DMS53 treated with DMSO at 0.1 percent for 48 hours (cell line): ENCODE measurements around the gene ZFP82.

Experiments used
- DNase-seq: peaks from one replicate; lab custom pipeline; 2025; ENCODE audit not compliant: unreplicated experiment; lab: John Stamatoyannopoulos, UW

Gene ZFP82

DNA sequence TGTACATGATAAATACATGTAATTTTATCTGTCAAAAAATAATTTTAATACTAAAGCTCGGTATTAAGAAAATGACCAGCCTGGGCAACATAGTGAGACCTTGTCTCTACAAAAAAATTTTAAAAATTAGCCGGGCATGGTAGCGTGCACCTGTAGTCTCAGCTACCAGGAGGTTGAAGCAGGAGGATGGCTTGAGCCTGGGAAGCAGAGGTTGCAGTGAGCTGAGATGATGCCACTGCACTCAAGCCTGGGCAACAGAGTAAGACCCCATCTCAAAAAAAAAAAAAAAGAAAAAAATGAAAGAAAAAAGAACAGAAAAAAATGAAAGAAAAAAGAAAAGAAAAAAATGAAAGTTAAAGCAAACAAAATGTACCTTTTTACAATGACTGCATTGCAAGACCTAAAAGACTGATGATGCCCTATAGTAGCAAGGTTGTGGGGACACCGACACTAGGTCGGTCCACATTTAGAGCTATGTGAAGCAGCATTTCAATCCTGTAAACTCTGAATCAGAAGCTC is 44.7 kb downstream of the ZFP82 start:
- no peak for DNase-seq

DNA sequence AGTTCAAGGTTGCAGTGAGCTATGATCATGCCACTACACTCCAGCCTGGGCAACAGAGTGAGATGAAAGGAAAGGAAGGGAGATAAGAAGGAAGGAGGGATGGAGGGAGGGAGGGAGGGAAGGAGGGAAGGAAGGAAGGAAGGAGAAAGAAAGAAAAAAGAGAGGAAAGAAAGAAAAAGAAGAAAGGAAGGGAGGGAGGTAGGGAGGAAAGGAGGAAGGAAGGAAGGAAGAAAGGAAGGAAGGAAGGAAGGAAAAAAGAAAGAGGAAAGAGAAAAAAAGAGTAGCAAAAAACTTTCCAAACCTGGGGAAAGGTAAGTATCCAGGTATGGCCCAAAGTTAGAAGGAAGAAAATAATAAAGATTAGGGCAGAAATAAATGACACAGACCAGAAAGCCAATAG is 46.6 kb downstream of the ZFP82 start:
- no peak for DNase-seq

DNA sequence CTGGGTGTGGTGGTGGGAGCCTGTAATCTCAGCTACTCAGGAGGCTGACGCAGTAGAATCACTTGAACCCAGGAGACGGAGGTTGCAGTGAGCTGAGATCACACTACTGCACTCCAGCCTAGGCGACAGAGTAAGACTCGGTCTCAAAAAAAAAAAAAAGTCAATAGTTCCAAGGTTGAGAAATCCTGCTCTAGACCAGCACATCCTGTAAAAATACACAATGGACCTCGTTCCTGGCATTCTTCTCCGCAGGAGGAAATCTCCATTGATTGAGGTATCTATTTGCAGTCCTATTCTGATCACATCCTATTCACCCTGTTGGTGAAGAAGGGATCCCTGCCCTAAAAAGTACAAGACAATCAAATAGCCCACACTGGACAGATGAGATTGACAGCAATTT is 54.6 kb downstream of the ZFP82 start:
- DNase-seq, result no peak
